Measurements from ENCODE around the gene REEP1. TPM values are rescaled to one million over a fixed set of nuclear protein-coding genes. Genes with fewer than 3 reads are reported as not detected.

The REEP1 gene
- total and polyA plus RNA-seq, 2 of the 4 experiments (the other 2 are of a cell fraction) = under 0.01 to 0.03 TPM

DNA sequence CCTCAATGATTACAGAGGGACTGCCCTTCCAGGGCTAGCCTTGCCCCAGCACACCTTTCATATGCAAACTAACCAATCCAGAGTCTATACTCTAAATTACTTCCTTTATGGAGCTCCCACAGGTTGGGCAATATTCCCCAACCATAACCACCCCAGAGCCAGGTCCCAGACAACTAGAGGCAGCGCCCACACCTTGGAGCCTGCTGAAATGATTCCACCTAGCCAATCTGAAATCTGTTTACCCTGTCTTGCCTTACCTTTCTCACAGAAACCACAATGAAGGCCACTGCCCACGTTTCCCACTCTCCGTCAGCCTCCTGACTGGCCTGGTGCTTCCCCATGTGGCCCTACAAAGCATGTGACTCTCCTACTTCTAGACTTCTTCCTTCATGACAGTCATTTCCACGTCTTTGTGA, 62.0 kb downstream of the REEP1 start:
- Histone ChIP-seq H3K9me3 (ENCODE audit: control insufficient read depth, insufficient read depth, low read length) (peaks cover 4% of the 10 kb centered on the region), H3K23ac (ENCODE audit: low read depth, low read length) (no peak overlapping the region), H2AFZ (replicated peaks; ENCODE audit: low read length, poor library complexity) (no peak overlapping the region), H3K4ac (ENCODE audit: low read depth, low read length) (no peak overlapping the region), H2AK9ac (replicated peaks; ENCODE audit: low read depth, low read length, poor library complexity) (no peak overlapping the region), H3K14ac (replicated peaks; ENCODE audit: low read depth, low read length) (no peak overlapping the region), H2BK5ac (ENCODE audit: low read depth, low read length, poor library complexity, severe bottlenecking) (no peak overlapping the region), H2AK5ac (ENCODE audit: low read depth, low read length) (no peak overlapping the region), H3K27me3 (ENCODE audit: control insufficient read depth, insufficient read depth, low read length) (peaks cover 12% of the 10 kb centered on the region), H3K9me1 (ENCODE audit: insufficient read depth, low read length) (no peaks in the 10 kb centered on the region), H3K56ac (ENCODE audit: extremely low read depth, insufficient read depth, low read length) (no peak overlapping the region), H3K27ac (ENCODE audit: insufficient read depth, low read length) (no peak overlapping the region), H3K4me2 (ENCODE audit: low read depth, low read length) (no peak overlapping the region), H3K4me3 (ENCODE audit: insufficient read depth, low read depth, low read length) (no peak overlapping the region), H3K18ac (ENCODE audit: low read depth, low read length) (no peak overlapping the region), H4K5ac (ENCODE audit: low read depth, low read length) (no peak overlapping the region), H2BK120ac (ENCODE audit: low read depth, low read length) (no peak overlapping the region), H2BK15ac (ENCODE audit: low read depth, low read length) (no peak overlapping the region), H4K8ac (ENCODE audit: low read depth in 2 of 2, low read length in 2 of 2) (no peak overlapping the region), H3K36me3 (ENCODE audit: control insufficient read depth, insufficient read depth, low read length) (no peaks in the 10 kb centered on the region), H3K4me1 (ENCODE audit: control insufficient read depth, insufficient read depth, low read length) (peaks cover 2% of the 10 kb centered on the region; the same call in 1 of the 2 replicates), H3K9ac (ENCODE audit: low read depth, low read length) (no peak overlapping the region), H4K91ac (ENCODE audit: insufficient read depth, low read depth, low read length) (no peak overlapping the region), H3K79me1 (ENCODE audit: low read depth in 1 of 2, low read length in 2 of 2) (no peaks in the 10 kb centered on the region), H2BK20ac (ENCODE audit: low read depth, low read length) (no peak overlapping the region), H4K20me1 (ENCODE audit: insufficient read depth, low read length) (no peaks in the 10 kb centered on the region)
- ChIA-PET CTCF (no interaction called here), POLR2A (ENCODE audit: unreplicated experiment) (no interaction called here)
- BruUV-seq (replicated peaks) = no TSS peak
- DNase-seq = no peak
- intact Hi-C loops (cut with micrococcal nuclease) (no loop called here), in situ Hi-C loops (cut with MboI; ENCODE audit: low sequenced_read_pairs) (no loop called here), dilution Hi-C loops (cut with HindIII; ENCODE audit: low sequenced_read_pairs, unreplicated experiment) (no loop called here)
- 80% methylated on average over 2 of the region's 4 CpGs; no CpG with 5 or more reads in 1 of the 2 experiments for WGBS, 2 experiments (ENCODE audit: extremely low coverage in 2 of 2, insufficient read length in 1 of 2)
- no peak for ATAC-seq (ENCODE audit: low read depth)
- TF ChIP-seq, protein P1, sequence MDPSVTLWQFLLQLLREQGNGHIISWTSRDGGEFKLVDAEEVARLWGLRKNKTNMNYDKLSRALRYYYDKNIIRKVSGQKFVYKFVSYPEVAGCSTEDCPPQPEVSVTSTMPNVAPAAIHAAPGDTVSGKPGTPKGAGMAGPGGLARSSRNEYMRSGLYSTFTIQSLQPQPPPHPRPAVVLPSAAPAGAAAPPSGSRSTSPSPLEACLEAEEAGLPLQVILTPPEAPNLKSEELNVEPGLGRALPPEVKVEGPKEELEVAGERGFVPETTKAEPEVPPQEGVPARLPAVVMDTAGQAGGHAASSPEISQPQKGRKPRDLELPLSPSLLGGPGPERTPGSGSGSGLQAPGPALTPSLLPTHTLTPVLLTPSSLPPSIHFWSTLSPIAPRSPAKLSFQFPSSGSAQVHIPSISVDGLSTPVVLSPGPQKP (IDR thresholded peaks at IDR 0.05; ENCODE audit: borderline replicate concordance, low read depth, low read length) = no peak
- no peak for TF ChIP-seq SMC3 (IDR thresholded peaks at IDR 0.05; ENCODE audit: low read depth, low read length)

Measured in IMR-90 (cell line).